CD4-positive, alpha-beta T cell treated with Interleukin-15 for 4 hours (primary cell): ENCODE data around the gene DDX10.

Experiments used
- DNase-seq: peaks from one replicate; pipeline ENCODE4 v3.0.0-alpha.2; 2020; ENCODE audit warnings: low spot score

Gene DDX10

DNA sequence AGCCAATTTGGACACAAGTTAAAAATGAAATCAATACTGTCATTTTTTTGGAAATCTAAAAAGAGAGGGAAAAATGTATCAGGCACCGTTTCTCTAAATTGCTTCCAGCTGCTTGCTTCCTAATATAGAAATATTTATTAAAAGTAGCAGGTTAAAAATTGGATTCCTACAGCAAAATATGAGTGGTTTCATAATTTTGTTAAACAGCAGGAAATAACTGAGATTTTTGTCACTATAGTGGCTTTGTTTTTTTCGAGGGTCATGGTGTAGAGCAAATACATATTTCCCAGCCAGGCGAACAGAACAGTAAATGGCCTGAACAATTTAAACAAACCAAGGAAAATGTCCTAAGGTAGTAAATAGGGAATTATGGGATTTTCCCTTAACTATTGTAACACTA, 159.7 kb downstream of the DDX10 start:
- no peak for DNase-seq

DNA sequence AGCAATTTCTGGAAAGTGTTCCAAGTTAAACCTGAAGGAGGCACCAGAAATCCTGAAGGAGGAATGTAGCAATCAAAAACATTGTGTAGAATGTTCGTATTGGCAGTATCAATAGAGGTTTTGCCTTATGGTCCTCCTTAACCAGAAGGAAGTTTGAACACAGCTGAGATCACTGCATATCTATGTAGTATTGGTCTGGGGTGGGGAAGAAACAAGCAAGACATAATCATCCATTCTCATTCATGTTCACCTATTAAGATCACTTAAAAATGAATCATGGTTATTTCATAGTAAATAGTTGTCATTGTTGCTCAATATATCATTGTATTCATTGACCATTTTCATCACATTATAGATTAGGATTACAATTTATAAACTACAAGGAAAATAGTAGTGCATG, 160.5 kb downstream of the DDX10 start:
- no peak for DNase-seq

- DNase-seq: no peak
Measured at GRCh38 chr11:108826136-108826535, 161.3 kb downstream of the DDX10 start.

DNA sequence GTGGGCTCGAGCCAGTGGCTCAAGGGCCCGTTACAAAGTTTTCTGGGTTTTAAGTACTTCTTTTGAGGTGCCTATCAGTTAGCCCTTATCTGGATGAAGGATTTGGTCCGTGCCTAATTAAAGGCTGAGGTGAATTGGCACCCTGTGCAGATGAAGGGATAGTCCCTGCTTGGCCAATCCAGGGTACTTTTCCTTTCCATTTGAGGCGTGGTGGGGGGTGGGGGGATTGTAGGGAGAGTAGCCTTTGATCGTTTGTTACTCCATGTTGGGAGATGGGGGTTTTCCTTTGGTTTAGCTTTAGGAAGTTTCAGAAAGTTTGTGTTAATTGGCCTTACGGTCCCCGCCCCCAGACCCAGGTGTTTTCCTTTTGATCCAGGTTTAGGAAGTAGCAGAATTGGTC, 170.8 kb downstream of the DDX10 start:
- DNase-seq: no peak

- no peak for DNase-seq
Measured at GRCh38 chr11:108836541-108836940, 171.7 kb downstream of the DDX10 start.

DNA sequence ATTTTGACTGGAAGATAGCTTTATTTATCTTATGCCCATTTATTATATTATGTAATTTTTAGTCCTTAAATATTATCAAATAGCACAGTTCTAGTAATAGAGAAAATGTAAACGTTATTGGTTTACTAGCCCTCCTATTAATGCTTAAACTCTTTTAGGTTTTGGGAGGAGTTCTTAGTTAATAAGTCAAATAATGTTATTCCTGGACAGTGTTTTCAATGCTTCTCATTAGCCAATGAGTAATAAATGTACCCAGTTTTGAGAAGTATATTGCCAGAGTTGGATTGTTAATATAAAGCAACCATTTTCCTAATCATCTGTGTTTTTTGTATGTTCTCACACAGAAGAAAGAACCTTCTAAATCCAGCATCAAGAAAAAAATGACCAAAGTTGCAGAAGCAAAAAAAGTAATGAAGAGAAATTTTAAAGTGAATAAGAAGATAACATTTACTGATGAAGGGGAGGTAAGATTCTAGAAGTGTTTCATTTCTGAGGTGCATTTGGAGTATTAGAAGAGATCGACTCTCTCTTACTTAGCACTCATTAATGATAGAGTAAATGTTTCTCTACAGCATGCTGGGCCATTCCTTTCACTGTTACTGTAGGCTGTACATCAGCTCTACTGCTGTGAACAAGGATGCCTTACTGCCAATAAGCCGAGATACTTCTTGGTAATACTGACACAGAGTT, 173.4 kb downstream of the DDX10 start:
- no peak for DNase-seq

GRCh38 chr11:108838792-108839105, 173.9 kb downstream of the DDX10 start:
- DNase-seq: no peak

DNA sequence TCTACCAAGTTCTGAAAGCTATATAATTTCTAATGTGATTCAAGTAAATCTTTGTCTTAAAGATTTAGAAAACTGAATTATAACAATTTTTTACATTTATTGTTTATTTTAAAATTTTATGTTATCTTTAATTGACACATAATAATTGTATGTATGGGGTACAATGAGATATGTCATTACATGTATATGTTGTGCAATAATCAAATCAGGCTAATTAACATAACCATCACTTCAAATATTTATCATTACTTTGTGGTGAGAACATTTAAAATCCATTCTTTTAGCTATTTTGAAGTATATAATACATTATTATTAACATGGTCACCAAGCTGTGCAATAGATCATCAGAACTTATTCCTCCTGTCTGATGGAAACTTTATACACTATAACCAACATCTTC, 181.1 kb downstream of the DDX10 start:
- DNase-seq: no peak

- DNase-seq: no peak
Measured at GRCh38 chr11:108847298-108847990, 182.6 kb downstream of the DDX10 start.

- DNase-seq: no peak
Measured at GRCh38 chr11:108851781-108852180, 186.9 kb downstream of the DDX10 start.

DNA sequence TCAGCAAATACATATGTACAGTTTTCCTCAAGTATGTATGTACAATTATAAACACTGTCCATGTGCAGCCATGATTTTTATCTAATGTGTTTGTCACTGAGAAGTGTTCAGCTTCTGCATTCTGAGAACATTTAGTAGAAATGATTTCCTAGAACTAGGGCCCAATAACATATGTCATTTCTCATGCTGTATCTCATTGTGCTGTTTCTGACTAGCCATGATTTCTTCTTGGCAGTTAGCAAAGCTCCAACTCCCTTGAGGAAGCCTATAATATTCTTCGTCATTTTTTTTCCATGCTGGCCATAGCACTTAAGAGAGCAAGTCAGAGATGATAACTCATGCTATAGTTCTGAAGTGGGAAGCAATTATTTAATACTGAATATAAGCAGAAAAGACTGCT, 187.8 kb downstream of the DDX10 start:
- no peak for DNase-seq

DNA sequence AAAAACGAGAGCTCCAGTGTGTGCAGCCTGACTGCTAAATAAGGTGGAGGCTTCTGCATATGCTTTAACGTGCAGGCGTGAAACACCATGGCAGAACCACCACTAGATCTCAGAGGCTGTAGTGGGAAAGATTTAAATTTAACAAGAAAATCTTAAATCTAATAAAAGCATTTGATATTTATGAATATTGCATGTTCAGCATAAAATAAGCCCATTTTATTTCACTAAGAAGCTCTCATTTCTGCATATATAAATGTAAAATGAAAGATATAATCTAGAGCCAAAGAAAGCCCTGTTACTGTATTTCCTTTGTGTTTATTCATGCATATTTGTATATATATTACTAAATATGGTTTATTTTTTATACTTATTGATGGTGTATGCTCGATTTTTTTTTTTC, 188.3 kb downstream of the DDX10 start:
- no peak for DNase-seq

DNA sequence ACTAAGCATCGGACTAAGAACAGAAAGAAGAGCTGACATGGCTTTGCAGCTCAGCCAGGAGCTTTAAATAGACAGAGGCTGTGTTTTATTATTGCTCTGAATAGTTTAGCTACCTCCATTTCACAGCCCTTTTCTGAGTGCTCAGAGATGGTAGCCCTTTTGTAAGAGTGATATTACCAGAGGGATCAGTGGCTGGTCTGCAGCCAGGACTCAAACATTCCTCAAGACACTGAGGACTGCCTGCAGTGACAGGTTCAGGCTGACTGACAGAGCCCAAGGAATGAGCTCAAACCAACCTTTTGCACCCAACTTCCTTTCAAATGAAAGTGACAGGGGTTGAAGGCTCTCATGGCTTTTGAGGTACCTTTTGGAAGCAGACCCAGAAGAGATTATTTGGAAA, 189.0 kb downstream of the DDX10 start:
- no peak for DNase-seq

DNA sequence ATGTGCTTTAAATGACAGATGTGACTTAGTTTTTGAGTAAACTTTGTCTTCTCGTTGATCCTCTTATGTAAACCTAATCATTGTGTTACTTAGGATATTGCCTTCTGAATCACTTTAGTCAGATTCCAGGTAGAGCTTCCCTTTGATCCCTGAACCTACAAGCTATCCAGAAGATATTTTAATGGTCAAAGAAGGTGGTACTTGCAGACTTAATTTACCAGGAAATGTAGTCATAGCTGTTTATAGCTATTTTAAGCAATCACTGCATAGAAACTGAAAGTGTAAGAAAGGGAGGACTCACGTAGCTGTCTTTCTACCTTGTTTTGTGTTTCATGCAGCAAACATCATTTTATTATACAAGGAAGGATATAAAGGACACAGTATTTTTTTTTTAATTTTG, 189.5 kb downstream of the DDX10 start:
- peak; percentile 29 for DNase-seq

GRCh38 chr11:108857382-108857781, 192.5 kb downstream of the DDX10 start:
- DNase-seq: no peak

- no peak for DNase-seq
Measured at GRCh38 chr11:108858622-108859021, 193.8 kb downstream of the DDX10 start.

DNA sequence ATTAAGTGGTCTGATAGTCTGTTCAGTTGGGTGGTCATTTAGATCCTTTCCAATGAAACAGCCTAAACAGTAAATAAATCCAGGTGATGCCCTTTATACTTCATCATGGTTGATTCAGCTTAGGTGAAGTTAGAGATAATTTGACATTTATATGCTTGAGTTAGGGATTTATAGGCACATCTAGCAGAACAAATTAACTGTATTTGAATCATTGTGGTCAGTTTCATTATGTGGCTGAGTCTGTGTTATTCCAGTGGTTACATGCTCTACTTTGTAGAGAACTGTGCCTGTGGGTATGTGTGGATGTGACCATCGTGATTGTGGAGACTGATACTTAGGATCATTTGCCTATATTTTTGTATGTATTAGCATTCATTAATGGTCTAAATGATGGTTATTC, 194.6 kb downstream of the DDX10 start:
- no peak for DNase-seq

- DNase-seq: no peak
Measured at GRCh38 chr11:108863528-108863927, 198.7 kb downstream of the DDX10 start.

DNA sequence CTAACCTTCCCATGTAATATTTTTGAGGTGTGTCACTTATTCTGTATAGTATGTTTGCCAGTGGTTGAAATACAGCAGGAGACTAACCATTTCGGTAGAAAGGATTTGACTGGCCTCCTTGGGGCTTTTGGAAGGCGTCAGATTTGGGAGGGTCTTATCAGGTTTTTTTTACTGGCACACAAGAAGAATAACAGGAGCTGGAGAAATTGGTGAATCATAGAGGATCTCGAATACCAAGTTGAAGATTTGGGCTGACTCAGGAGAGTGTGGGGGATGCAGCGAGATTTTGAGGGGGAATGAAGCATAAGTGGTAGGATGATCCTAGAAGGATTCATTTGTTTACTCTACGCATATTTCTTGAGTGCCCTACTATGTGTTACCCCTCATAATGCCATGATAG, 200.5 kb downstream of the DDX10 start:
- DNase-seq: no peak

DNA sequence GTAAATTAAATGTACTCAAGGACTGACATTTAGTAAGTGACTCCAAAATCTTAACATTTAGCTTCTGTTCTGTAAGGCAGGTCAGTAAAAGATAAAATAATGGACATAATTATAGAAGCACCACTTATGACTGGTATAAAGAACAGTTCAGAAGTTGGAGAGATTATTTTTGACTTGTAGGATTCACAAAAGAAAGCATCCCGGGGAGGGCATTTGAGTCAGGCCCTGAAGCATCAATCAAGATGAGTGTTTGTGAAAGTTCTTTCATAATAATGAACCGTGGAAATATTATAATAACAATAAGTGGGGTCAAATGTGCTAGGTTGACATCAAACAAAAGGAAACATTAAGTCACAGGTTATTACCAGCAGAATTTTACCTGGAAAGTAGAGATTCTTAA, 201.9 kb downstream of the DDX10 start:
- DNase-seq: no peak

- no peak for DNase-seq
Measured at GRCh38 chr11:108870373-108871020, 205.6 kb downstream of the DDX10 start.

- DNase-seq: peak; percentile 10
Measured at GRCh38 chr11:108871152-108871551, 206.3 kb downstream of the DDX10 start.

DNA sequence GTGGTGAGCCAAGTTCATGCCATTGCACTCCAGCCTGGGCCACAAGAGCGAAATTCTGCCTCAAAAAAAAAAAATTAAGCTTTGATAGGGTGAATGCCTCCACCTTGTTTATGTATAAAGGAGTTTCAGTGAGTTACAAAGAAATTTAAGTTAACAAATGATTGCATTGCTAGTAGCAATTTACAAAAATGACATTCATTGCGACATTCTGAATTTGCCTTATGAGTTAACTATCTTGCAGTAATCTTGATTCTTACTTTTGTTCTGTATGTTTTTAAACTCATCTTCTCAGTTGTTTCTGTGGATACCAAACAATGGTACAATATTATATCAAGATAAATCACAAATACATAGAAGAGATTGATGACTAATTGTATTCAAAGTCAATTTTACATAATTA, 207.0 kb downstream of the DDX10 start:
- DNase-seq: no peak
